NCI-H2227 (cell line): Measurements from ENCODE around the gene ENPP6.
"Not testable (repeated sequence)": the region's sequence is repeated elsewhere in the genome, so short reads cannot be mapped to it uniquely, and the experiment has no call there.

Source experiments
- DNase-seq: peaks from one replicate; lab custom pipeline; 2025; ENCODE audit not compliant: unreplicated experiment; lab: John Stamatoyannopoulos, UW

Gene ENPP6

DNA sequence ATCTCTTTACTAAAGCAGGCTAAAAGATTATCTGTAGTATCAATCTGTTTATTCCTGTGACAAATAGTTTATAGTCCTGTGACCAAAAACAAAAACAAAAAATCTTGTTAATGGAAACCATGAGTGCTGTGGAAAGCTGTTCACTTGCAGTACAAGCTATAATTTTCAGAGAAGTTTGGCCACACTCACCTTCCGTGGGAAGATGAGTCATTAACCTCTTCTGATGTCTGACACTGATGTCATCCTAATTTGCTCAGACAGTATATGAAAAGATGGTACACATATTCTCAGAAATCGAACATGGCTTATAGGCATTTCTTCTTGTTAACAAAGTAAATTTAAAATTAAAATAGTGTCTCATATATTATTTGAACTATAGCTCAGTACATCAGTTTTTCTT is 19.9 kb upstream of the ENPP6 start:
- no peak for DNase-seq

DNA sequence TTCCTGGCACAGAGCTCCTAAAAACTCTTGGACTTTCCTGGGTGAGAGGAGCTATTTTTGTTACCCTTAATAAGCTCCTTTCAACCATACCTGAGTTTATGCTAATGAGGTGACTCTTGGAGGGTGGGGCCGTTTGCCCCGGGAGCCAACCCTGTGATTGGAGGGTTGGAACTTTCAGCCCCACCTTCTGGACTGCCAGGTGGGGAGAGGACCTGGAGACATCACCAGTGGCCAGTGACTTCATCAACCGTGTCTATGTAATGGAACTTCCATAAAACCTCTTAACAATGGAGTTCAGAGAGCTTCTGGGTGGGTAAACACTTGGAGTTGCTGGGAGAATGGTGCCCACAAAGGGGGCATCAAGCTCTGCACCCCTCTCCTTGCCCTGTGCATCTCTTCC is 17.9 kb upstream of the ENPP6 start:
- DNase-seq = no peak

DNA sequence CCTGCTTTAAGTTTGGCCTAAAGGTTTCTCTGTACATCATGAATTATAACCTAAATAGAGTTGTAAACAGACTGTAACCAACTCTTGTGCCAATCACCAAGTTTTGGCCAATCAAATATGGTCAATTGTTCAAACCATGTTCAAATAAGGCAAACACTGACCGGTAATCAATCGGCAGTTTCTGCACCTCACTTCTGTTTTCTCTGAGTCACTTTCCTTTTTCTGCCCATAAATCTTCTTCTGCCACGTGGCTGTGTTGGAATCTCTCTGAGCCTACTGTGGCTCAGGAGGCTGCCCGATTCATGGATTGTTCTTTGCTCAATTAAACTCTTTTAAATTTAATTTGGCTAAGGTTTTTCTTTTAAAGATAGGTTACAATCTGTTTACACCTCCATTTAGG is 16.5 kb upstream of the ENPP6 start:
- DNase-seq = no peak

DNA sequence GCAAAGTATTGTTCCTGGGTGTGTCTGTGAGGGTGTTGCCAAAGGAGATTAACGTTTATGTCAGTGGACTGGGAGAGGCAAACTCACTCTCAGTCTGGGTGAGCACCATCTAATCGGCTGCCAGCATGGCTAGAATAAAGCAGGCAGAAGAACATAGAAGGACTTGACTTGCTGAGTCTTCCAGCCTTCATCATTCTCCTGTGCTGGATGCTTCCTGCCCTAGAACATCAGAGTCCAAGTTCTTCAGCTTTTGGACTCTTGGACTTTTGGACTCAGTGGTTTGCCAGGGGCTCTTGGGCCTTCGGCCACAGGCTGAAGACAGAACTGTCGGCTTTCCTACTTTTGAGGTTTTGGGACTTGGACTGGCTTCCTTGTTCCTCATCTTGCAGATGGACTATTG is 15.3 kb upstream of the ENPP6 start:
- DNase-seq = no peak

DNA sequence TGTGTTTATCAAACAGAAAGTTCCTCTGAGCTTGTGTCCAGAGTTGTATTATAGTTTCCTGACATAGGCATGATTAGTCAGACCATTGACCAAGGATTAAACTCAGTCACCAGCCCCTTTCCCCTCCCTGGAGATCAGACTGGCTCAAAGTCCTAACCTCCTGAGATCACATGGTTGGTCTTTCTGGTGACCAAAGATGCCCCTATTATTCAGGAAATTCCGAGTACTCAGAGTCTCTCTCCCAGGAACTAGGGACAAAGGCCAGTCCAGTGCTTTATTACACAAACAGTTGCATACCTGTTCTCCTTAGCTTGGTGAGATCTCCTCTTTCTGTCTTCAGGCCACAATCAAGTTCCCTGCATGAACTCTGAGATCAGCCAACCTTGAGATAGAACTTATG is 14.5 kb upstream of the ENPP6 start:
- no peak for DNase-seq

DNA sequence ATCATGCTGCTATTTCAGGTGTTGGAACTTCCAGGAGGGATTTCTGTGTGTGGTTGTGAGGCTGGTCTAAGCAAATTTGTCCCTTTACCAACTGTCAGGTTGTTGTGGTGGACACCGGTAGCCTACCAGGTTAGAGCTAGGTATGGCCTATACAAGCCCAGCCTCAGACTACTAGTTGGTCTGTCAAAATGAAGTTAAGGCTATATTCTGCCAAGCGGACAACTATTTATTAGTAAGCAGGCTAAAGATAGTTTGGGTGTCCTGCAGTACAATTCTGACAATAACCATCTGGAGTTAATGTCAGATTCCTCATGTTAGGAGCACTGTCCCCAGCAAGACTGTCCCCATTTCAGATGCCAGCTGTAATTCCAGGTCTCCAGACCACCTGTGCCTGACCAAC is 13.9 kb upstream of the ENPP6 start:
- DNase-seq = no peak

DNA sequence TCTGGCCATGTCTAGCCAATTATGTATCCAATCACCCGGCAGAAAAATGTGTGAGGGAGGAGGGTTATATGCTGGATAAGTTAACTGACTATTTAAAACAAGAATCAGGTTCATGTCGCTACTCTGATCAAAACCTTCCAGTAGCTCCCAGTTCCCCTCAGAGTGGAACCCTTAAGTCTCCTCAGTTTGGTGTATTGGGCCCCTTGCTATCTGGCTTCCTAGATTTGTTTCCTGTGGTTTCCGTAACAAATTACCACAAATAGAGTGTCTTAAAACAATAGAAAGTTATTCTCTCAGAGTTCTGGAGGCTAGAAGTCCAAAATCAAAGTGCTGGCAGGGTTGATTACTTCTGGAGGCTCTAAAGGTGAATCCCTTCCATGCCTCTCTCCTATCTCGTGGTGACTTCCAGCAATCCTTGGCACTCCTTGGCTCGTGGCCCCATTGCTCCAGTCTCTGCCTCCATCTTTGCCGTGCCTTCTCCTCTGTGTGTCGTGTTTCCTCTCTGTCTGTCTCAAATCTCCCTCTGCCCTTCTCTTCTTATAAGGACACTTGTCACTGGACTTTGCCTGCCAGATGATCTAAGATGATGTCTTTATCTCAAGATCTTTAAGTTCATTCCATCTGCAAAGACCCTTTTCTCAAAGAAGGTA is 10.5 kb upstream of the ENPP6 start:
- DNase-seq = no peak

DNA sequence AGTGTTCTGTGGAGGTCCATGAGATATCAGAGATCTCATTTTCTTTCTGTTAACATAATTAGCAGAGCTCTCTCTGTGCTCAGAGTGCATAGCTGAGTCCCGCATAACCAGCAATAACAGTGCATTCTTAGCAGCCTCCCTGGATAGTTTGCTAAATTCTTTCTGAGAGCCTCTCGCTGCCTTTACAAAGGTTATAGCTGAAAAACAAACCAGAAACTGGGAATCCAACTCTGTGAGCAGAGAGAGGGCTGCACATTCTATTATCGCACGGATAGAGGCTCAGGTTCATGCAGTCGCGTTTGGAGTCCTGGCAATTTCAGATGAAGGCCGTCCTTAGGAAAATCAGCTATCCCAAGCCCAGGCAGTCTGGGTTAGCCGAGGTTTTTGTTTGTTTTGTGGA is 1.2 kb downstream of the ENPP6 start:
- DNase-seq = no peak

DNA sequence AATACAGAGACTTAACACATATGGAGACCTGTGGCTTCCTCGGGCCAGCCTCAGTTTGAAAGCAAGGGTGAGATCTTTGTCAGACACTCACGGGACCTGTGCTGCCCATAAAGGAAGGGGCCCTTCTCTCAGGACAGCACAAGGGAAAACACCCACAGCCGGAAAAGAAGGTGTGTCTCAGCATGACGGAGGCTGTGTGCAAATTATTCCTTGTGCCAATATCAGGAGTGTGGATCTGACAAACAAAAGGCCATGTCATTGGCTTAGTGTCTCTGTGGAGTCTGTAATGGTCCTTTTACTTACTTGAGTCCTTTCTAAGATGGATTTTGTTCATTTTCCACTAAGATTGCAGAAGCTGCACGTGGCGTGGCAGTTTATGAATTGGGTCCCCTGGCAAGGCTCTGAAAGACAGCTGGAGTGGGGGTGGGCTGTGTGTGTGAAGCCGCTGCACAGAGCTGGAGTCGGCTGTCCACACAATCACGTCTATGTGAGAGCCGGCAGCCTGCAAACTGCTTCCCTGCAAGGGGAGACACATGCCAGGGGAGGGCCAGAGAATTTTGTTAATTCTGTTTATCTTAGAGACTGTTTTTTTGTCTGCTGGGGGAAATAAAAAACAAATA is 1.9 kb downstream of the ENPP6 start:
- DNase-seq = no peak

DNA sequence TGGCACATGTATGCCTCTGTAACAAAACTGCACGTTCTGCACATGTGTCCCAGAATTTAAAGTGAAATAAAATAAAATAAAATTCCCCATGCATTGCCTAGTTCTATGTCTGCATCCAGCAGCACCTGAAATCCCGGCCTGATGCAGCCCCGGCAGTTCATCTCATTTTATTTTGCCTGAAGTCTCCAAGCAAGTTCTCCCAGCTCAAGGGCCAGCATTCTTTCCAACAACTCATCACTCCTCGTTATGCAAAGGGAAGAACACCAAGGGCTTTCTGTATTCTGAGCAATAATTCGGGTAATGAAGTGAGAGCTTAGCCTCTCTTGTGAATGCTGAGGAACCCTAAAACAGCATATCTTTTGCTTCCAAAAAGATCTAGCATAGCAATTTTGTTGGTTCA is 2.7 kb downstream of the ENPP6 start:
- DNase-seq = no peak

DNA sequence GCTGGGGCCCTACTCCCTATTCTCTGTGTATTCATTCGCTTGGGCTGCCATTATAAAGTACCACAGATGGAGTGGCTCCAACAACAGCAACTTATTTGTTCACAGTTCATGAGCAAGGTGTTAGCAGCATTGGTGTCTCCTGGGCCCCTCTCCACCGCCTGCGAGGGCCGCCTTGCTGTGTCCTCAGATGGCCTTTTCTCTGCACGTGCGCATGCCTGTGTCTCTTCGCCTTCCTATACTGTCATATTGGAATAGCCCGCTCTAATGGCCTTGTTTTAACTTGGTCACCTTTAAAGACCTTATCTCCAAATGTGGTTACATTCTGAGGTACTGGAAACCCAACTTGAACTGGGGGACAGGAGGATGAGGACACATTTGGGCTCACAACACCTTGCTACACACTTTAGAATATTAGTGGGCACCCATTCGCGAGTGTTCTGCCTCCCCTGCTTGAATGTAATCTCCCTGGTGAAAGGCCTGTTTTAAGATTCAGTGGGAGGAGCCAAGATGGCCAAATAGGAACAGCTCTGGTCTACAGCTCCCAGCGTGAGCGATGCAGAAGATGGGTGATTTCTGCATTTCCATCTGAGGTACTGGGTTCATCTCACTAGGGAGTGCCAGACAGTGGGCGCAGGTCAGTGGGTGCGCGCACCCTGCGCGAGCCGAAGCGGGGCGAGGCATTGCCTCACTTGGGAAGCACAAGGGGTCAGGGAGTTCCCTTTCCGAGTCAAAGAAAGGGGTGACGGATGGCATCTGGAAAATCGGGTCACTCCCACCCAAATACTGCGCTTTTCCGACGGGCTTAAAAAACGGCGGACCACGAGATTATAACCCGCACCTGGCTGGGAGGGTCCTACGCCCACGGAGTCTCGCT is 9.7 kb downstream of the ENPP6 start:
- DNase-seq = not testable (repeated sequence)

DNA sequence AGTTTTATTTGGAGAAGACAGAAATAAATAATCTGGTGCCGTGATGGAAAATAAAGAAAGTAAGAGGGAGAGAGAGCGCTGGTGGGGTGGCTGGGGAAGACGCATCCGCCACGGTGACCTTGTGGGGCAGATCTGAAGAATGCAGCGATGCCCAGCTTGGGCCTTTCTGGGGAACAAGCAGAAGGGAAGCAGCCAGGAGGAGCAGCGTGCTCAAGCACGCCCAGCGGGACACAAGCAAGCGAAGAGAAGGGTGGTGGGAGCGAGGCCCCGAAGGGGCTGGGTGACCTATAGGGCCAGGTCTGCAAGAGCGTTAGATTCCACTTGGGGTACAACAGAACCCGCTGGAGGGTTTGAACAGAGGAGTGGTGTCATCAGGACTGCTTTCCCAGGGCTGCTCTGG is 12.4 kb downstream of the ENPP6 start:
- DNase-seq = no peak

DNA sequence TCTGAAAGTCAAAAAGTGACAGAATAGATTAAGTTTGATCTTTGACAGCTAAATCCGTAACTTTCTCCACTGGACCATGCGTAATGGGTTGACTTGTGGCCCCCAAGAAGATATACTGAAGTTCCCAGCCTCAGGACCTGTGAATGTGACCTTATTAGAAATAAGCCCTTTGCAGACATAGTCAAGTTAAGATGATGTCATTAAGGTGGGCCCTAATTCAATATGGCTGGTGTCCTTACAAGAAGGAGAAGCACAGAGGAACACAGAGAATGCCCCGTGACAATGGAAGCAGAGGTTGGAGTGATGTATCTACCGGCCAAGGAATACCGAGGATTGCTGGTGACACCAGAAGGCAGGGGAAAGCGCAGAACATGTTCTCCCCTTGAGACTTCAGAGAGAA is 14.4 kb downstream of the ENPP6 start:
- no peak for DNase-seq

DNA sequence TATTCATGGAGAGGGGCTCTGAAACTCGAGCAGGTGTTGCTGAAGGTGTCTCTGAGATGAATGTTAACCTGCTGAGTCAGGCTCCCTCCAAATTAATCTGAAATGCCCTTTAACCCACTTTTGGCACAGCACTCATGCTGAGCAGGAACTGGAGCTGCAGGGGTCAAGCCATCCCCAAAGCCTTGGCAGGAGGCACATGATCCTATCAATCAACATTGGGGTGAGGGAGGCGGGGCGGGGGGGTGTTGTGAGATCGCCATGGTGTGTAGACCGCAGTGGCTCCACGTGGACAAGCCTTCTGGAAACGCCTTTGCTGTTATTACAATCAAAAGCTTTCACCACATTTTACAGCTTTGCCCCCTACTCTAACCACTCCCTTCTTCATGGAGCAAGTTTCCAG is 16.5 kb downstream of the ENPP6 start:
- no peak for DNase-seq

DNA sequence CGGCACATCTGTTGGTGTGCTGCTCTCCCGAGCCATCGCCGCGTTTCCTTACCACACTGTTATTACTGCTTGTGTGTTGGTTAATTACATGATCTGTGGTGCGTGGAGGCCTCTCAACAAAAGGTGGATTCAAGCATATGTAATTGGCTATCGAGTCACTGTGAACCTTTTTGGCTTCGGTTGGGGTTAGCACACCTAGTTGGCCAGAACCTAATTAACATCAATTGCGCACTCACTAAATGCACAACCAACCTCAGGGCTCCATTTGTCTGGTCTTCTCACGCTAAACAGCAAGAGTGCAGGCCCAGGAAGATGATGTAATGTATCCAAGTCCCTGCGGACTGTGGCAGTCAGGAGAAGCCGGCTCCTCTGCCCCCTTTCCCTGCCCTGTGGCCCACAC is 17.4 kb downstream of the ENPP6 start:
- DNase-seq = no peak

DNA sequence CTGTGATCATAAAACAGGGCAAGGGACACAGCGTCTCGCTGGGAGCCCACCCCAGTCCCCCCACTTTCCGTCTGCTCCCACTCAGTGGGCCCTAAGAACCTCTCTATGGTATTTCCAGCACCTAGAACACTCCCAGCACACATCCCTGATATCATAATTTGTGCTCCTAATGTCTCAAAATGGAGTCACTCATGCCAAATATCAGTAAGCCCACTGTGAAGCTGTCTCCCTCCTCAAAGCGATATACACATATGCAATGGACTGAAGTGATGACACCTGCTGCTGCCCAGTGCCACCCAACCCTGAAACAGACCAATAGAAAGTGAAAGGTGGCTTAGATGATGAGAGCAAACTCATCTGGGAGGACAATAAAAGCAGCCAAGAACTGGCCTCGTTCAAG is 17.9 kb downstream of the ENPP6 start:
- no peak for DNase-seq

DNA sequence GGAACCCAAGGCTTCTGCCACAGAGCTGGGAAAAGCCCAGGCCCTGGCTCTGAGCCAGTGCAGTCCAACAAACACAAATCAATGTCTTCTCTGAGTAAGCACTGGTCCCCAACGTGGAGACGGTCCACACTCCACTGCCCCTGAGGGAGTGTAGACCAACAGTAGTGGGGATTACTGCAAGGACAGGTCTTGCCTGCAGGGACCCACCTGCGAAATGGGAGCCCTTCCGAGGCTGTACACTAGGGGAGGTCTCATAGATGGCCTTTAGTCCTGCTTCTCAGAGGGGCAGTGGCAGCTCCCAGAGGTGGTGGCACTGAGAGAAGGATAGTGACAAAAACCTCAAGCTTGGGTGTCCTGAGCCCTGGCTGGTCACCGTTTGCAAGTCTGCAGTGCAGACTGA is 19.5 kb downstream of the ENPP6 start:
- no peak for DNase-seq

DNA sequence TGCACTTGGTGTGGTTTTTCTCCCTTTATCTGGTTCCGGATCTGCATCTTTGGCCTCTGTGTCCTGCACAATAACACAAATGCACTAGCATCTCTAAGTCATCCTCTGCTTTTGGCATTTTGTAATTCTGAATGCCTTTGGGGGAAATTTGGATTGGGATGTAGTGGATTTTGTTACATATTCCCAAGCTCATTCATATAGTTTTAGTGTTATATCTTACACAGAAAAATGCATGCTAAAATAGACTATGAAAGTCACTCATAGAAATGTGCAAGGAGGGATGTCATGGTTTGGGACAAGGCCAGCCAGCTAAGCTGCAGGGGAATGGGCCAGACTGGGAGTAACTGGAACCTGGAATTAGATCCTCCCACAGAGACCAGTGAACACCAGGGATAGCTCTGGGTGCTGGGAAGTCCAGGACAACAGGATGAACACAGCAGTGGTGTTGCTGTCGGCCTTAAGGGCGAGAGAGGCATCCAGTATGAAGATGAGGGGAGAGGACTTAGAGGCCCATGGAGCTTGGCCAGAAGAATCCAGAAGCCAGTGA is 20.1 kb downstream of the ENPP6 start:
- DNase-seq = no peak

DNA sequence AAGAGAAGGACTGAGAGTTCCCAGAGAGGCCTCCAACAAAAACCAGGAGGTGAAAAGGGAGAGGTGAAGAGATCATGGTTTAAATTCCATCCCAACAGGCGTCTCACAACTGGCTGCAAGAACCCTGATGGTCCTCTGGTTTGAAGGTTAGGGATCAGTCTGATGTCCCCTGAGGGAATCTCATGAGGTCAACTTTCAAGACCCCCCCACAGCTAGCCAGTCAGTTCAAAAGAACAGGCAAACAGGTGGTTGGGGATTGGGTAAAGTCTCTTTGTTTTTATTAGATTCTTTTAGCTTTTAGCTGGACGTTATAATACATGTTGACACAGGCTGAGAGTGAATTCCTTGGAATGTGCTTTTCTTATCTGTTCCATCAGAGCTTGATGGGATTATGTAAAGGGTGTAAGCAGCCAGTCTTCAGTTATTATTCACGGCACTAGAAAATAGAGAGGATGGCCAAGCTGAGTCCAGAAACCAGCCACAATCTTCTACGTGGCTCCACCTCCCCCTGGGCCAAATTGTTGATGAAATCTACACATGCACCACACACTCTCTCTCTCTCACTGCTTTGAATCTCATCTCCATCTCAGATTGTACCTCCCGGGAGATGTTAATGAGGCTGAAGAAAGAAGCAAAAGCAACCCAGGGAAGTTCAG is 20.8 kb downstream of the ENPP6 start:
- no peak for DNase-seq

DNA sequence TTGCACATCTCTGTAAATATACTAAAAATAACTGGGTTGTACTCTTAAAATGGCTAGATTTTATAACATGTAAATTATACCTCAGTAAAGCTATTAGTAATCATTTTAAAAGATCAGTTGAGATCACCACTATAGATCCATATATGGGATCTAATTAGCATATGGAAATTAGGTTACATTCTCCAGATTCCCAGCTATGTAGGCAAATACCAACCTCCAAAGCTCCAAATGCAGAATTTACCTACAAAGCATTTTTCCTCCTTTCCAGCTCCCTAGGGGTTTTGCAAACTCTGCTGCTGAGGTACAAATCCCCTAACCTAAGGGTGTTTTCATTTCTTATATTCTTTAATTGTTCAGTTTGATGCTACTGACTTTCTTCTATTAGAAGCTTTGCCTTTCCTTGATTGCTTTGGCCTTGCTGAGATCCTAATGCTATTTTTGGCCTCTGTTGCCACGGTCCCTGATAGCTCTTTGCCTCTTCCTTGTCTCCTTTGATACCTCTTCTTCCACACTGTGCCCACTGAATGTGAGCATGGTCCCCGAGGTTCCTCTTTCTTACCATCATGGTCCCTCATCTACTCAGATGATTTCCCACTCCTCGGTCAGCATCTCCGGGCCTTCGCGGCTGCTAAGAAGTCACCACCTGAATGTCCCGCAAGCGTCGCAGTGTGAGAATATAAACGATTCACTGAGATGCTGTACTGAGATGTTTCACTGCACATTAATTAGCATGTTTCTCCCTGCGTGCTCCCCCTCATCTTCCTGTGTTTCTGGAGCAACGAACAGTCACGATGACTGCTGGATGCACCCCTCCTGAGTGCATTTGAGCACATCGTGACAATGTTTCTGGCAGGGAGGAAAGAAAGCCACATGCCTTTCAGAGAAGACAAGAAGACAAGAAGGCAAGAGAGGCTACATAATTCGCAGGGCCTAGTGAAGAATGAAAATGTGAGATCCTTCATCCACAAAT is 23.8 kb downstream of the ENPP6 start:
- DNase-seq = no peak
